GM12801 (cell line): ENCODE measurements around the gene AFAP1L2.

Source experiments
- TF ChIP-seq, protein P1 (sequence below): IDR thresholded peaks from one replicate; pipeline ENCODE4 v1.5.1; 2011; ENCODE audit warnings: control low read depth; ENCODE audit not compliant: insufficient read length; ENCODE audit errors: extremely low read depth

The AFAP1L2 gene

DNA sequence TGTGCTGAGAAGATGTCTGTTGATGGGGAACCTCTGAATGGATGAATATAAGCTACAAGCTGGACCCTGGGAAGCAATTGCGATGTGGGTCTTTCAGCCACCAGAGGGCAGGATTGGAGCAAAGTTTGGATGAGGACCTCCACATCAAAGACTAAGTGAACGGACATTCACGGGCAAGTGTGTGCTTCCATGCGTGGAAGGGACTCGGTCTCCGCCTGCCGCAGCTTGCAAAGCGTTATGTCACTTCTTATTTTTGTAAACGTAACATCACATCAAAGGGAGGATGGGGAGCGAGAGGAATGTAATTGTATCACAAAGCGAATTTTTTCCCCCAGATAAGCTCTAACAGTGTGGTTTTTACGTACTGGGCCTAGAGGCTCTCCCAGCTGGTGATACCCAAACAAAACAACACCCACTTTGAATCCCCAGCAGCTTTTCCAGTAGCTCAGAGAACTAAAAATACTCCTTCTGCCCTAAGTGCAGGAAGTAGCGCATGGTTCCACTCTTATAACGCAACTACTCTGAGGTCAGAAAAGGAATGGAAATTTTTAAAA lies 100.2 kb downstream of the AFAP1L2 start:
- TF ChIP-seq, protein P1, sequence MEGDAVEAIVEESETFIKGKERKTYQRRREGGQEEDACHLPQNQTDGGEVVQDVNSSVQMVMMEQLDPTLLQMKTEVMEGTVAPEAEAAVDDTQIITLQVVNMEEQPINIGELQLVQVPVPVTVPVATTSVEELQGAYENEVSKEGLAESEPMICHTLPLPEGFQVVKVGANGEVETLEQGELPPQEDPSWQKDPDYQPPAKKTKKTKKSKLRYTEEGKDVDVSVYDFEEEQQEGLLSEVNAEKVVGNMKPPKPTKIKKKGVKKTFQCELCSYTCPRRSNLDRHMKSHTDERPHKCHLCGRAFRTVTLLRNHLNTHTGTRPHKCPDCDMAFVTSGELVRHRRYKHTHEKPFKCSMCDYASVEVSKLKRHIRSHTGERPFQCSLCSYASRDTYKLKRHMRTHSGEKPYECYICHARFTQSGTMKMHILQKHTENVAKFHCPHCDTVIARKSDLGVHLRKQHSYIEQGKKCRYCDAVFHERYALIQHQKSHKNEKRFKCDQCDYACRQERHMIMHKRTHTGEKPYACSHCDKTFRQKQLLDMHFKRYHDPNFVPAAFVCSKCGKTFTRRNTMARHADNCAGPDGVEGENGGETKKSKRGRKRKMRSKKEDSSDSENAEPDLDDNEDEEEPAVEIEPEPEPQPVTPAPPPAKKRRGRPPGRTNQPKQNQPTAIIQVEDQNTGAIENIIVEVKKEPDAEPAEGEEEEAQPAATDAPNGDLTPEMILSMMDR, result no peak

DNA sequence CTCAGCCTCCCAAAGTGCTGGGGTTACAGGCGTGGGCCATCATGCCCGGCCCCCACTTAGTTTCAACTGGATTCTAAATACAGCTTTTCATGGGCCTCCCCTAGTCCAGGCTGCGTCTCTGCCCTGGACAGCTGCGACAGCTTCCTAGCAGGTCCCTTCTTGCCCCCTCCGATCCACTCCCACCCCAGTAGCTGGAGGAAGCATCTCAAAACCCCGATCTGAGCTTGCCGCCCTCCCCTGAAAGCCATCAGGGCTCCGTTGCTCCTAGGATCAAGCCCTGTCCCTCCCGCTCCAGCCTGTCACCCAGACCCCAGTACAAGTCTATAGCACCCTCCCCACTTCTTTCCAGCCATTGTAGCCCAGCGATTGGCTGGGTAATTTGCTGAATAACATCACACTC lies 100.7 kb downstream of the AFAP1L2 start:
- TF ChIP-seq, protein P1, result no peak

DNA sequence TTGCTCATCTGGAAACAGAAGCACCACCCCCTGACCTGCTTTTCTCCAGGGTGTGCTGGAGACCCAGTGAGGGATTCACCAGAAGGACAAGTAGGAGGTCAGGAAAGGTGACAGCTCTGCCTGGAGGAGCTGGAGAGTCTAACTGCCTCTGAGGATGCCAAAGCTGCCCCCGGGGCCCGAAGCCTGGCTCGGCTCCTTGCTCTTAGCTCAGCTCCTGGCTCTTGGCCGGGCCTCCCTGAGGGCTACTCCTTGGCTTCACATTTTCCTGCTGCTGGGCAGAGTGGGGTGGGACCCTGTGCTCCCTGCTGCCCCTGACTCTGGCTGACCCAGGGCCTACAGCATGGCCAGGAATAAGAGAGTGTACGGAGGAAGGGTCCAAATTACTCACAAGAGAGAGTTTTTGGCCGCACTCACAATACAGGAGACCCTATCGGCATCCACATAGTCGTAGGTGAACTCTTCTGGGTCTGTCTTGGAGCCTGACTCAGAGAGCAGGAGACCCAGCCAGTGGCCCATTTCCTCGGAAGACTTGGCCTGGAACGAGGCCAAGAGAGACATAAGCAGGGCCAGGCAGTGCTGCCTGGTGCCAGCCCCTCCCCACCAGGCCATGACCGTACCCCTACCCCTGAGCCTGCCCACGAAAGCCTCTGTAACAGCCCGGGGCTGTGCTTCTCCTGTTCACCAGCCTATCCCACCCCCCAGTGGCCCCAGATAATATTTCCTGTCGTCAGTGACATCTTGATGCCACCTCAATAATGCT lies 102.2 kb downstream of the AFAP1L2 start:
- TF ChIP-seq, protein P1, result no peak

DNA sequence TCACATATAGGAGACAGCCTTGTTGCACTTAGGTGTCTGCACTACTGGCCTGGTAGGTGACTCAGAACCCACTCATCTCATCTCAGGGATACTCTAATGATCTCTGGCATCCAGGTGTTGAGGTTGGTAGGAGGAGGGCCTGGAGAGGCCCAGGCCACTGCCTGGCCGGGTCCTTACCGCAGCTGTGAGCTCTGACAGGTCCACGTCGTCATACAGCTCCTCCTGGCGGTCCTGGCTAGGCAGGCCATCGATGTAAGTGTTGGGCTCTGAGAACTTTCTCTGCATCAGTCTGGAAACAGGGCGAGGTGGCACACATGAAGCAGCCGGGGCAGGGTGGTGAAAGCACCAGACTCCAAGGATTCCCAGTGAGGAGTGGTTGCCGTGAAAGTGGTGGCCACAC lies 103.1 kb downstream of the AFAP1L2 start:
- TF ChIP-seq, protein P1, result no peak

DNA sequence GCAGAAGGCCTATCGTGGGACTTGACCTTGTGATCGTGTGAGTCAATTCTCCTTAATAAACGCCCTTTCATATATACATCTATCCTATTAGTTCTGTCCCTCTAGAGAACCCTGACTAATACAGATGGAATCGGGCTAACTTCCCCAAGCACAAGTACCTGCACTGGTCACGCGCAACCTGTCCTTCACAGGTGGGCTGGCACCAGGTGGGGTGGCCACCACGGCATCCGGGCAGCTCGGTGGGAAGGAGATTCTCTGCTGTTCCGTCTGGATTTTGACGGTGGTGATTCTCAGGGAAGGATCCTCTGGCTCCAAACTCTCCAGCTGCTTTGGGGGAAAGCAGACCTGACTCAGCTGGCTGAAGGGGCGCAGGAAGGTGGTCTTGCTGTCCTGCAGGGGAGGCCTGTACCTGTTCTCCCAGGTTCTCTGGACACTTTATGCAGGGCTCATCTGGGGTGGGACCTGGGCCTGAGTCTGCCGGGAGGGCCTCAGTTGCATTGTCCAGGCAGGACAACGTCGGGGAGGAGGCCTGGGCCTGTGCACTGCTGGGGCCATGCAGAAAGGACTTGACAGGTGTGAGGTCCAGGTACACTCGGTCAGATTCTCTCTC lies 104.2 kb downstream of the AFAP1L2 start:
- TF ChIP-seq, protein P1, result no peak

DNA sequence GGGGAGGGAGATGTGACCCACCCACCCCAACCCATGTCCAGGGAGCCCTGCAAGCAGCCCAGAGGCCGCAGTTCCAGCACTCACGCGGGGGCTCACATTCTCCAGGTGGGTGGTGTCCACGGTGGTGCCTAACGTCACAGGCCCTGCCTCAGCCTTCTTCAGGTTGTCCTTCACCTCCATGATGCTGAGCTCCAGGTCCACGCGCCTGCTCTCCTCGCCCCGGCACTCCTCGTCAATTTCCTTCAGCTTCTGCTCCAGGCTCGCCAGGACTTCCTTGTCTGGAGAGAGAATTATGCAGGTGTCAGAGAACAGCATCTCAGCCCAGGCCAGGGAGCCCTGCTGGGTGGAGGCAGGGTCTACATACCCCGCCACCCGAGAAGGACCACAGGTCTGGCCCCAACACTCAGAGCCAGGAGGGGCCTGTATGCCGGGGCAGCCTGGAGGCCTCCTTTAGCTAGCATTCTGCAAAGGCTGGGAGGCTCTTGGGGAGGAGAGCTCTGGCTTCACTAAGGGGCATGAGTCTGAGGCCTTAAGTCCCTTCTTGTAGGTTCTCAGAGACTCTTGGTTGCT lies 107.1 kb downstream of the AFAP1L2 start:
- TF ChIP-seq, protein P1, result no peak

DNA sequence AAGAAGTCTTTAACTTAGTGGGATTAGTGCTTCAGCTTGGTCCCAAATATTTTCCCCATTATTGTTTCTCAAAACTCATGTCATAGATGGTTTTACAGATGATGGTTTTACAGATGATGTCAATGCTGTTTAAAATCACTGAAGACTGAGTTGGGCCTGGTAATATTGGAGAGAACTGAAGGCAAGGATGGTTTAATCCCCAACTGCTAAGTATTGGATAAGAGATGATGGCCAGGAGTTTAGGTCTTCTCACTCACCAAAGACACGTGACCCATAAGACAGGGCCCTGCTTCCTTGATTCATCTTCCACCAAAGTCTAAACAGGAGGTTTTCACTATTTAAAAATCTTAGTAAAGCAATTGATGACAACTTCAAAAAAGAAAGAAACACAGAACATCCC lies 108.9 kb downstream of the AFAP1L2 start:
- TF ChIP-seq, protein P1, result no peak
